ENCODE data around the gene ZFP82. TPM values are rescaled to one million over a fixed set of nuclear protein-coding genes. Genes with fewer than 3 reads are reported as not detected.

The ZFP82 gene
- total RNA-seq: 0.72 TPM

- ATAC-seq: peak; percentile 91
These were observed at the start of gene ZFP82 for GRCh38 chr19:36418287-36419001. Gene ZFP82, minus strand, starts transcription at chr19:36418644. Its CDS starts 8,855 bp downstream, at chr19:36409789.

- ATAC-seq: no peak
These were observed 41.6 kb upstream of the ZFP82 start for GRCh38 chr19:36460046-36460445.

- ATAC-seq: no peak
These were observed 38.4 kb upstream of the ZFP82 start for GRCh38 chr19:36456831-36457230.

GRCh38 chr19:36449059-36449670 is 30.7 kb upstream of the ZFP82 start:
- no peak for ATAC-seq

GRCh38 chr19:36441339-36441738 is 22.9 kb upstream of the ZFP82 start:
- no peak for ATAC-seq

- ATAC-seq: no peak
These were observed 18.1 kb upstream of the ZFP82 start for GRCh38 chr19:36436531-36436930.

GRCh38 chr19:36423925-36424324 is 5.5 kb upstream of the ZFP82 start:
- ATAC-seq: no peak

- peak; percentile 10 for ATAC-seq
These were observed 3.5 kb upstream of the ZFP82 start for GRCh38 chr19:36421749-36422481.

- peak; percentile 24 for ATAC-seq
These were observed 2.7 kb upstream of the ZFP82 start for GRCh38 chr19:36420961-36421748.

GRCh38 chr19:36417752-36418286 is 625 bp downstream of the ZFP82 start:
- ATAC-seq: no peak

- ATAC-seq: no peak
These were observed 8.6 kb downstream of the ZFP82 start for GRCh38 chr19:36409841-36410240.

- ATAC-seq: no peak
These were observed 10.3 kb downstream of the ZFP82 start for GRCh38 chr19:36408101-36408500.

- no peak for ATAC-seq
These were observed 13.9 kb downstream of the ZFP82 start for GRCh38 chr19:36404498-36404897.

- no peak for ATAC-seq
These were observed 17.0 kb downstream of the ZFP82 start for GRCh38 chr19:36401475-36401874.

- no peak for ATAC-seq
These were observed 19.9 kb downstream of the ZFP82 start for GRCh38 chr19:36398571-36398970.

- ATAC-seq: no peak
These were observed 25.3 kb downstream of the ZFP82 start for GRCh38 chr19:36392916-36393673.

GRCh38 chr19:36379510-36379819 is 39.0 kb downstream of the ZFP82 start:
- no peak for ATAC-seq

- peak; percentile 99 for ATAC-seq
These were observed 39.6 kb downstream of the ZFP82 start, which contains the start of gene ZFP14 for GRCh38 chr19:36378625-36379509. Gene ZFP14, minus strand, starts transcription at chr19:36379201. Its CDS starts 11,309 bp downstream, at chr19:36367892.

- ATAC-seq: no peak
These were observed 40.8 kb downstream of the ZFP82 start for GRCh38 chr19:36377541-36378178.

GRCh38 chr19:36373638-36374156 is 44.7 kb downstream of the ZFP82 start:
- no peak for ATAC-seq

Measured in esophagus mucosa (tissue), 1 donor.